K562 (cell line): ENCODE data around the gene SIM2.

Source experiments
- ELK3 ChIP-seq: fragments of 450-650 bp; formaldehyde crosslinking; IDR thresholded peaks from 2 replicates; pipeline ENCODE4 v1.4.0; 2020; ENCODE audit warnings: mild to moderate bottlenecking
- EZH2 ChIP-seq: IDR thresholded peaks from 2 replicates; pipeline ENCODE4 v1.6.1; 2012; ENCODE audit warnings: low read depth, mild to moderate bottlenecking, inconsistent platforms, low read length, borderline replicate concordance
- KAT2B ChIP-seq: IDR thresholded peaks from one replicate; pipeline ENCODE4 v1.6.1; 2012; ENCODE audit warnings: low read depth, mild to moderate bottlenecking, control low read depth, inconsistent platforms, low read length, moderate library complexity
- ZNF512 ChIP-seq: IDR thresholded peaks from 2 replicates; pipeline ENCODE4 v1.6.1; 2016; ENCODE audit warnings: missing genetic modification characterization, missing compliant biosample characterization

DNA sequence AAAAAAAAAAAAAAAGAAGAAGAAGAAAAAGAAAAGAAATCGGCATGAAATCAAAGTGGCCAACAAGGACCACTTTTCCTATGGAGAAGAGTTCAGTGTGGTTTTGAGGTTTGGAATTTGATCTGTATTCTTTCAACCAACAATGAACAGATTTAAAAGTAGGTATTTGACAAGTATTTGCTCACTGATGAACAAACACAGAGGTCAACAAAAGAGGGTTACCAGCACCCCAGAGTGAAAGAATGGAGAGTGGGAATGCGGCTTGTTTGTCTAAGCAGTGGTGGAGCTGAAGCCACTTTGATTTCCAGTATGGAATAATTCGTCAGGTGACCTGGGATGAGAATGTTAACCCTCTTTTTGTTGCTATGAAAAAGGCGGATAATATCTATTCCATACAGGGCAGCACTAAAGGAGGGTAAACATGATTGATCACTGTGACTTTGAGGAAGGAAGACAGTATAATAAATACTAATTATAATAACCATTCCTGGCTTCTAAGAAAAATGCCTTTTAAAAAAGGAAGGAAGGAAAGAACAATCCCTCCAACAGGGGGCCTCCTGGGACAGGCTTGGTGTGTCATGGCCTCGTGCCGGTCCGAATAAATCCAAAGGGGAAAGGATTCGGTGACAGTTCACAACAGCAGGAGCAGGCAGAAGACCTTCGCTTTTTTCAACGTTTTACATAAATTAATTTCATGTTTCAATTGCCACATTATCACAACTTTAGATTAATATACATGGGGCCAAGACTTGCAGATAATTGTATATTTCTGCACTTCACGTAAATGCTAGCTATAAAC lies 37.2 kb upstream of the SIM2 start:
- TF ChIP-seq KAT2B (no peak), ZNF512 (tag) (no peak), ELK3 (CRISPR knock-in tag) (no peak), EZH2 (no peak)
